ENCODE measurements around the gene PHLDB1. TPM values are rescaled to one million over a fixed set of nuclear protein-coding genes. Genes with fewer than 3 reads are reported as not detected.

PHLDB1 gene
- total and polyA plus RNA-seq, 4 donors = 27.3 to 90.5 (median 76.1) TPM

GRCh38 chr11:118632577-118633318, 25.3 kb downstream of the PHLDB1 start:
- H3K4me3 ChIP-seq = no peak overlapping the region
- no peaks in the 10 kb centered on the region for H3K27me3 ChIP-seq (ENCODE audit: control insufficient read depth in 3 of 3, insufficient read depth in 3 of 3, low read length in 2 of 3)
- peaks cover 10 to 31% (median 23%) of the 10 kb centered on the region in 5 donors for H3K4me1 ChIP-seq (ENCODE audit: control insufficient read depth in 5 of 5, insufficient read depth in 5 of 5, low read length in 5 of 5)
- H3K9me3 ChIP-seq (ENCODE audit: control insufficient read depth in 4 of 4, insufficient read depth in 3 of 4, low read length in 3 of 4) = no peaks in the 10 kb centered on the region
- H3K9ac ChIP-seq (ENCODE audit: insufficient read depth in 1 of 2, low read length in 2 of 2) = no peak overlapping the region
- peaks cover 9 to 39% (median 29%) of the 10 kb centered on the region in 4 donors for H3K36me3 ChIP-seq (ENCODE audit: control insufficient read depth in 4 of 4, insufficient read depth in 4 of 4, low read length in 4 of 4)
- no peak for DNase-seq
- no peak overlapping the region for H3K27ac ChIP-seq (ENCODE audit: low read depth in 1 of 2, low read length in 1 of 2)
- 85 to 93% methylated on average over 9 of the region's 9 CpGs for whole genome bisulfite sequencing, 2 donors
- no peak for TF ChIP-seq CTCF (IDR thresholded peaks at IDR 0.05; ENCODE audit: control extremely low read depth, extremely low read depth)
- no peak for ATAC-seq (ENCODE audit: insufficient read depth, low FRiP score)

GRCh38 chr11:118633319-118633690, 25.9 kb downstream of the PHLDB1 start:
- Histone ChIP-seq H3K9me3 (ENCODE audit: control insufficient read depth in 4 of 4, insufficient read depth in 3 of 4, low read length in 3 of 4) (no peaks in the 10 kb centered on the region), H3K4me1 (ENCODE audit: control insufficient read depth in 5 of 5, insufficient read depth in 5 of 5, low read length in 5 of 5) (peaks cover 10 to 31% (median 23%) of the 10 kb centered on the region in 5 donors), H3K27me3 (ENCODE audit: control insufficient read depth in 3 of 3, insufficient read depth in 3 of 3, low read length in 2 of 3) (no peaks in the 10 kb centered on the region), H3K36me3 (ENCODE audit: control insufficient read depth in 4 of 4, insufficient read depth in 4 of 4, low read length in 4 of 4) (peaks cover 5 to 44% (median 25%) of the 10 kb centered on the region in 4 donors), H3K27ac (ENCODE audit: low read depth in 1 of 2, low read length in 1 of 2) (no peak overlapping the region), H3K9ac (ENCODE audit: insufficient read depth in 1 of 2, low read length in 2 of 2) (no peak overlapping the region), H3K4me3 (no peak overlapping the region)
- ATAC-seq (ENCODE audit: insufficient read depth, low FRiP score) (no peak), DNase-seq (no peak)
- WGBS, 2 donors = 74 to 84% methylated on average over 1 of the region's 1 CpG
- no peak for TF ChIP-seq CTCF (IDR thresholded peaks at IDR 0.05; ENCODE audit: control extremely low read depth, extremely low read depth)

GRCh38 chr11:118633979-118634378, 26.6 kb downstream of the PHLDB1 start:
- H3K4me3 ChIP-seq = no peak overlapping the region
- no peak for TF ChIP-seq CTCF (IDR thresholded peaks at IDR 0.05; ENCODE audit: control extremely low read depth, extremely low read depth)
- H3K36me3 ChIP-seq (ENCODE audit: control insufficient read depth in 4 of 4, insufficient read depth in 4 of 4, low read length in 4 of 4) = peaks cover 3 to 40% (median 26%) of the 10 kb centered on the region in 4 donors
- H3K9me3 ChIP-seq (ENCODE audit: control insufficient read depth in 4 of 4, insufficient read depth in 3 of 4, low read length in 3 of 4) = no peaks in the 10 kb centered on the region
- peak overlapping the region; percentile 56 to 62 for H3K27ac ChIP-seq (ENCODE audit: low read depth in 1 of 2, low read length in 1 of 2)
- WGBS, 2 donors = 61 to 72% methylated on average over 4 of the region's 4 CpGs
- peaks cover 10 to 31% (median 23%) of the 10 kb centered on the region in 5 donors for H3K4me1 ChIP-seq (ENCODE audit: control insufficient read depth in 5 of 5, insufficient read depth in 5 of 5, low read length in 5 of 5)
- H3K9ac ChIP-seq (ENCODE audit: insufficient read depth in 1 of 2, low read length in 2 of 2) = peak overlapping the region in 1 of 2 donors; percentile 79
- H3K27me3 ChIP-seq (ENCODE audit: control insufficient read depth in 3 of 3, insufficient read depth in 3 of 3, low read length in 2 of 3) = no peaks in the 10 kb centered on the region
- ATAC-seq (ENCODE audit: insufficient read depth, low FRiP score) (no peak), DNase-seq (no peak)
